ENCODE data around the gene LRRN3.

DNA sequence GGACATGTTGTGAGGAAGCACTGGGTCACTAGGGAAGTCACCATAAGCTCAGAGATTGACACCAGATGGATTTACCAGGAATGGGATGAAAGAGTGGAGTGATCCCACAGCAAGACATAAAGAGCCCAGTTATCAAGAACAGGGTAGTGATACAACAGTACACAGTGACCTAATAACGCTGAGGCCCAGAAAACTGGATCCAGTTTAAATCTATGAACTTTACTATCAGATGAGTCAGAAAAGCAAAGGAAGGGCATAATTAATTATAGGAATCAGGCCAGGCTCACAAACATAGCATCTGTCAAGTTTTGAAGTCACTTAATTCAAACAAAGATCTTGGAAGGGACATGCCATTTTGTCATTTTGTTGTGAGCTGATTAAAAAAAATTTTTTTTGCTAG, 73.5 kb downstream of the LRRN3 start:
- TF ChIP-seq CTCF (IDR thresholded peaks at IDR 0.05): no peak
- TF ChIP-seq POLR2A (IDR thresholded peaks at IDR 0.05): no peak
- no peak for TF ChIP-seq POLR2AphosphoS5 (IDR thresholded peaks at IDR 0.05)
